ENCODE data around the gene SLC39A1.

DNA sequence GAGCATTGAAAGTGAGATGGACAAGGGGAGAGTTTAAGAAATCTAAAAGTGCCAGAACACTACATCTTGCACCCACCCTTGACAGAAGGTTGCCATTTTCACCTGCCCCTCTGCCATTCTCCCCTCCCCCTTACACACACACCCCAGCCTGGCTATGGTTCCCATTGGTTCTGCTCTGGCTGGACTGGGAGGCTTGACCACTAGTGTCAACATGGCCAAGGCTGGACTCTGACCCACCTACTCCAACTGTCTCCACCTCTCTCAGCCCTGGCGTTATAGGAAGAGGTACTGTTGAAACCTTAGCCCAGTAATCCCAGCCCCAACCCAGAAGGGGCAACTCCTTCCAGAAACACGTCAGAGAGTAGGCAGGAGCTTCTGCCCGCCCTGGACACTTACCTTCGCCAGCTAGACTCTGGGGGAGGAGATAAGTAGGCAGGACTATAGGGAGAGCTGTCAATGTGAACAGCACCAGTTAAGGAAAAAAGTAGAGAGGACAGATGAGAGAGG lies 9.4 kb downstream of the SLC39A1 start:
- no peak for TF ChIP-seq AFF4 (CRISPR knock-in tag; IDR thresholded peaks at IDR 0.05; ENCODE audit: borderline replicate concordance)
- TF ChIP-seq, protein P1, sequence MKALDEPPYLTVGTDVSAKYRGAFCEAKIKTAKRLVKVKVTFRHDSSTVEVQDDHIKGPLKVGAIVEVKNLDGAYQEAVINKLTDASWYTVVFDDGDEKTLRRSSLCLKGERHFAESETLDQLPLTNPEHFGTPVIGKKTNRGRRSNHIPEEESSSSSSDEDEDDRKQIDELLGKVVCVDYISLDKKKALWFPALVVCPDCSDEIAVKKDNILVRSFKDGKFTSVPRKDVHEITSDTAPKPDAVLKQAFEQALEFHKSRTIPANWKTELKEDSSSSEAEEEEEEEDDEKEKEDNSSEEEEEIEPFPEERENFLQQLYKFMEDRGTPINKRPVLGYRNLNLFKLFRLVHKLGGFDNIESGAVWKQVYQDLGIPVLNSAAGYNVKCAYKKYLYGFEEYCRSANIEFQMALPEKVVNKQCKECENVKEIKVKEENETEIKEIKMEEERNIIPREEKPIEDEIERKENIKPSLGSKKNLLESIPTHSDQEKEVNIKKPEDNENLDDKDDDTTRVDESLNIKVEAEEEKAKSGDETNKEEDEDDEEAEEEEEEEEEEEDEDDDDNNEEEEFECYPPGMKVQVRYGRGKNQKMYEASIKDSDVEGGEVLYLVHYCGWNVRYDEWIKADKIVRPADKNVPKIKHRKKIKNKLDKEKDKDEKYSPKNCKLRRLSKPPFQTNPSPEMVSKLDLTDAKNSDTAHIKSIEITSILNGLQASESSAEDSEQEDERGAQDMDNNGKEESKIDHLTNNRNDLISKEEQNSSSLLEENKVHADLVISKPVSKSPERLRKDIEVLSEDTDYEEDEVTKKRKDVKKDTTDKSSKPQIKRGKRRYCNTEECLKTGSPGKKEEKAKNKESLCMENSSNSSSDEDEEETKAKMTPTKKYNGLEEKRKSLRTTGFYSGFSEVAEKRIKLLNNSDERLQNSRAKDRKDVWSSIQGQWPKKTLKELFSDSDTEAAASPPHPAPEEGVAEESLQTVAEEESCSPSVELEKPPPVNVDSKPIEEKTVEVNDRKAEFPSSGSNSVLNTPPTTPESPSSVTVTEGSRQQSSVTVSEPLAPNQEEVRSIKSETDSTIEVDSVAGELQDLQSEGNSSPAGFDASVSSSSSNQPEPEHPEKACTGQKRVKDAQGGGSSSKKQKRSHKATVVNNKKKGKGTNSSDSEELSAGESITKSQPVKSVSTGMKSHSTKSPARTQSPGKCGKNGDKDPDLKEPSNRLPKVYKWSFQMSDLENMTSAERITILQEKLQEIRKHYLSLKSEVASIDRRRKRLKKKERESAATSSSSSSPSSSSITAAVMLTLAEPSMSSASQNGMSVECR (CRISPR knock-in tag; IDR thresholded peaks at IDR 0.05; ENCODE audit: borderline replicate concordance): no peak
- TF ChIP-seq, protein P2, sequence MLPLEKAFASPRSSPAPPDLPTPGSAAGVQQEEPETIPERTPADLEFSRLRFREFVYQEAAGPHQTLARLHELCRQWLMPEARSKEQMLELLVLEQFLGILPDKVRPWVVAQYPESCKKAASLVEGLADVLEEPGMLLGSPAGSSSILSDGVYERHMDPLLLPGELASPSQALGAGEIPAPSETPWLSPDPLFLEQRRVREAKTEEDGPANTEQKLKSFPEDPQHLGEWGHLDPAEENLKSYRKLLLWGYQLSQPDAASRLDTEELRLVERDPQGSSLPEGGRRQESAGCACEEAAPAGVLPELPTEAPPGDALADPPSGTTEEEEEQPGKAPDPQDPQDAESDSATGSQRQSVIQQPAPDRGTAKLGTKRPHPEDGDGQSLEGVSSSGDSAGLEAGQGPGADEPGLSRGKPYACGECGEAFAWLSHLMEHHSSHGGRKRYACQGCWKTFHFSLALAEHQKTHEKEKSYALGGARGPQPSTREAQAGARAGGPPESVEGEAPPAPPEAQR (CRISPR knock-in tag; IDR thresholded peaks at IDR 0.05): no peak
- TF ChIP-seq, protein P3, sequence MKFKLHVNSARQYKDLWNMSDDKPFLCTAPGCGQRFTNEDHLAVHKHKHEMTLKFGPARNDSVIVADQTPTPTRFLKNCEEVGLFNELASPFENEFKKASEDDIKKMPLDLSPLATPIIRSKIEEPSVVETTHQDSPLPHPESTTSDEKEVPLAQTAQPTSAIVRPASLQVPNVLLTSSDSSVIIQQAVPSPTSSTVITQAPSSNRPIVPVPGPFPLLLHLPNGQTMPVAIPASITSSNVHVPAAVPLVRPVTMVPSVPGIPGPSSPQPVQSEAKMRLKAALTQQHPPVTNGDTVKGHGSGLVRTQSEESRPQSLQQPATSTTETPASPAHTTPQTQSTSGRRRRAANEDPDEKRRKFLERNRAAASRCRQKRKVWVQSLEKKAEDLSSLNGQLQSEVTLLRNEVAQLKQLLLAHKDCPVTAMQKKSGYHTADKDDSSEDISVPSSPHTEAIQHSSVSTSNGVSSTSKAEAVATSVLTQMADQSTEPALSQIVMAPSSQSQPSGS (CRISPR knock-in tag; IDR thresholded peaks at IDR 0.05; ENCODE audit: borderline replicate concordance, low read depth): no peak
- no peak for TF ChIP-seq ELF4 (CRISPR knock-in tag; IDR thresholded peaks at IDR 0.05; ENCODE audit: low read depth)
- no peak for TF ChIP-seq ZMAT4 (CRISPR knock-in tag; IDR thresholded peaks at IDR 0.05)
- no peak for TF ChIP-seq ZNF416 (CRISPR knock-in tag; IDR thresholded peaks at IDR 0.05)
